ENCODE data around the gene TMEM139.
"Not testable (repeated sequence)": the region's sequence is repeated elsewhere in the genome, so short reads cannot be mapped to it uniquely, and the experiment has no call there.

Gene TMEM139

DNA sequence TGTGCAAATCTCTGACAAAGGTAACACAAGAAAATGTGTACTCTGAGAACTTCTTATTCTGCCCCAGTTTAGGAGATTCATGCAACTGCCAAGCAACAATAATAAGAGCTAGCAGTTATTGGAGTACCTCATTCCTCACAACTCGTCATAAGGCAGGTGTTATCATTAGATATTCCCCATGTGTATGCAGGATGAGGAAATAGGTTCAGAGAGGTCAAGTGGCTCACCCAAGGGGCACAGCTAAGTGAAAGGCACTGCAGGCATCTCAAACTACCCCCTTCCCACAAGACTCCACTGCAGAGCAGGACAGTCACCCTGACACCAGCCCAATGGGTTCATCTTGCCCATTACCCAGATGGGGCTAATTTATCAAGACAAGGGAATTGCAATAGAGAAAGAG is 22.9 kb upstream of the TMEM139 start:
- FAIRE-seq: no peak

DNA sequence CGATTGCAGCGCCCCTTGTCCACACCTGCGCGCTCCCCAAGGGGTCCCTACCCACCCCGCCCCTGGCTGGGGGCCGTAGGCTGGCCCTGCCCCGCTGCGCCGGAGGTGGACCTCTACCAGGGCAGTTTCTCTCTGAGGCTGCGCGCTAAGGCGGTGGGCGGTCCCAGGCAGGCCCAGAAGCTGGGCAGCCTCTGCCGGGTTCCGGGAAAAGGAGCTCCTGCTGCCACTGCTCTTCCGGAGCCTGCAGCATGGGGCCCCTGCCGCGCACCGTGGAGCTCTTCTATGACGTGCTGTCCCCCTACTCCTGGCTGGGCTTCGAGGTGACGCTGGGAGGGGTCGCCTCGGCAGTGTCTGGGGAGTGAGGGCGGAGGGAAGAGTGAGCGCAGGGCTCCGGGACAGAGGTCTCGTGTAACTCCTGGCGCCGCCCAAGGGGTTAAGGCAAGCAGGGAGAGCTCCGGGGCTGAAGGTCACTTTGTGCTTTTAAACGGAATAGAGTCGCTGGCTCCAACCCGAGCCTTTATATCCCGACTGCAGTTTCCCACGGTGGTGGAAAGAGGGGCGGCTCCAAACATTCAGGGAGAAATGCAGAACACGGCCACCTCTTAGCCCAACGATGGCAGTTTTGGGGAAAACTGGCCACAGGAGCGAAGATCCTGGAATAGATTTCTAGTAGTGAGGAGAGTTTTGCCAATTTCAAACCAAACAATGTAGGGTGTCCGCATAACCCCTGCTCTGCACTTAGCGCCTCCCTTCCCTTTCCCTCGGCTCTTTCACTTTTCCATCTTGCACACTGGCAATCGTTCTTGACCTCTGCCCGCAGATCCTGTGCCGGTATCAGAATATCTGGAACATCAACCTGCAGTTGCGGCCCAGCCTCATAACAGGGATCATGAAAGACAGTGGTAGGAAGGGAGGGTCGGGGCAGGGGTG is 21.2 kb upstream of the TMEM139 start, which contains the start of gene GSTK1:
GSTK1 (plus strand) TSS at position 176 of the 930 bp plus-strand sequence; CDS start at position 249, 73 bp downstream.
- no peak for FAIRE-seq

DNA sequence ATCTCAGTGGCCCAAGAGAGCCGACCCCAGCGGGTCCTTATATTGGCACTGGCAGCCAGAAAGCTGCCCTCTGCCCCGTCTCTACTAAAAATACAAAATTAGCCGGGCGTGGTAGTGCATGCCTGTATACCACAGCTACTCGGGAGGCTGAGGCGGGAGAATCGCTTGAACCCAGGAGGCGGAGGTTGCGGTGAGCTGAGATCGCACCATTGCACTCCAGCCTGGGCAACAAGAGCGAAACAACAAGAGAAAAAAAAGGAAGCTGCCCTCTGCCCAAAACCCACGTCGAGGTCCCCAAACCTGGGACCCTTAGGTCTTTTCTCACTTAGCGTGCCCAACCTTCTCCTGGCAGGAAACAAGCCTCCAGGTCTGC is 20.6 kb upstream of the TMEM139 start:
- not testable (repeated sequence) for FAIRE-seq

DNA sequence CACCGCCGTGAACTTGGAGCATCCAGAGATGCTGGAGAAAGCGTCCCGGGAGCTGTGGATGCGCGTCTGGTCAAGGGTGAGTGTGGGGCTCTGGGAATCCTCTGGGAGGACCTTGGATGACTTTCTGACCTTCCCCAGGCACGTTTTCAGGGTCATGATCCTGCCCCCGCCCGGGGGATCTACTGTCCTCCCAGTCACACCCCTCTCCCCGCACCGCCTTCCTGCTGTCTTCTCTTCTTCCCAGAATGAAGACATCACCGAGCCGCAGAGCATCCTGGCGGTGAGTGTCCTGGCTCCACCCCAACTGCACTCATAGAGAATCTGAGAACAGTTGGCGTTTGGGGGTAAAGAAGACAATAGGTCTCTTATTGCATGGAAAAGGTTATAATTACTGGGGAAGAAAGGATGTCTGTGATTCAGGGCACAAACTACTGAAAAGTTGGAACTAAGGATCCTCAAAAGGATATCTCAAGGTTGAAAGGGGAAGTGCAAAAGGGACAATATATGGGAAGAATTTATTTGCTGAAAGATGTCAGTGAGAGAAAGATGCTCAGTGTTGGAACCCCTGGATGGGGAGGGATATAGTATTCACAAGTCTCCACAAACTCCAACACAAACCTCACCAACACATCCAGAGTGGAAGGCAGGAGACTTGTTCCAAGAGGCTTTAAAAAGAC is 19.6 kb upstream of the TMEM139 start:
- FAIRE-seq: no peak

DNA sequence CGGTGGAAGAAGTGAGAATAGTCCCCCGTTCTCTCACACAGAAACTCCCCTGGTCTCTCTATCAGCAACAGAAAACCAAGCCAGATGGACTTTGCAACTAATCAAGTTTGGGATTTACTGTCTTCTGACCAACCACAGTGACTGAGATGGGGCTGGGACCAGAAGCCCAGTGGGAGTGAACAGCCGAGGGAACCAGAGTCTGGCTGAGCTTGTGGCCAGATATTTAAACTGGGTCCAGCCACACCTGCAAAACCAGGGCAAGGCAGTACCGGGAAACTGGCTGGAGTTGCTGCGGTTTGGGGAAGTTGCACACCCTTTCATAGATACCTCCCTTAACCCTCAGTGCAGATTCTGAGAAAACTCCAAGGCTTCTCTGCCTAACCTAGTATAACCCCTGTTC is 15.5 kb upstream of the TMEM139 start:
- FAIRE-seq: no peak

DNA sequence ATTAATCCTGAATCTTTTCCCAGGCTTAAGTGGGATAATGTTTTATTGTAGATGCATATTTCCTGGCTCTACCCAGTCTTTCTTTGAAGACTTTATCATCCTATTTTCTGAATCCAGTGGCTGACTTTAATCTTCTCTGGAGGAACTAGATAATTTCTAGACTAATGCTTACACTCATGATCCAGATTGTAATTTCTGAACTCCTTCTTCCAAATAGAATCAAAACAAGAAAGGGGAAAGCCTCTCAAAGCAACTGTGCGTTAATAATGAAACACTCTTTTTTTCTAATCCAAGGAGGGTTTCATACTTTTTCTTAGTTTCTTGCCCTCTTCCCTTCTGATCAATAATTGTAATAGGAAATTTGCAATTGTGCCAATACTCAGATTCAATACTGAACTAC is 13.5 kb upstream of the TMEM139 start:
- no peak for FAIRE-seq

DNA sequence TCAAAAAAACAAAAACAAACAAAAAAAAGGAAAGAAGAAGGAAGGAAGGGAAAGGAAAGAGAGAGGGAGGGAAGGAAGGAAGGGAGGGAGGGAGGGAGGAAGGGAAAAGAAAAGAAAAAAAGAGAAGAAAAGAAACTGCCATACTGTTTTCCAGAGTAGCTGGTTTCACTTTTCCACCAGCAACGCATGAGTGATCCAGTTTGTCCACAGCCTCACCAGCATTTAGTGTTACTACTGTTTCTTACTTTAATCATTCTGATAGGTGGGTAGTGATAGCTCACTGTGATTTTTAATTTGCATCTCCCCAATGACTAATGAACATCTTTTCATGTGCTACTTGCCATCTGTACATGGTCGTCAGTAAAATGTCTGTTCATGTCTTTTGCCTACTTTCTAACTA is 11.9 kb upstream of the TMEM139 start:
- no peak for FAIRE-seq

DNA sequence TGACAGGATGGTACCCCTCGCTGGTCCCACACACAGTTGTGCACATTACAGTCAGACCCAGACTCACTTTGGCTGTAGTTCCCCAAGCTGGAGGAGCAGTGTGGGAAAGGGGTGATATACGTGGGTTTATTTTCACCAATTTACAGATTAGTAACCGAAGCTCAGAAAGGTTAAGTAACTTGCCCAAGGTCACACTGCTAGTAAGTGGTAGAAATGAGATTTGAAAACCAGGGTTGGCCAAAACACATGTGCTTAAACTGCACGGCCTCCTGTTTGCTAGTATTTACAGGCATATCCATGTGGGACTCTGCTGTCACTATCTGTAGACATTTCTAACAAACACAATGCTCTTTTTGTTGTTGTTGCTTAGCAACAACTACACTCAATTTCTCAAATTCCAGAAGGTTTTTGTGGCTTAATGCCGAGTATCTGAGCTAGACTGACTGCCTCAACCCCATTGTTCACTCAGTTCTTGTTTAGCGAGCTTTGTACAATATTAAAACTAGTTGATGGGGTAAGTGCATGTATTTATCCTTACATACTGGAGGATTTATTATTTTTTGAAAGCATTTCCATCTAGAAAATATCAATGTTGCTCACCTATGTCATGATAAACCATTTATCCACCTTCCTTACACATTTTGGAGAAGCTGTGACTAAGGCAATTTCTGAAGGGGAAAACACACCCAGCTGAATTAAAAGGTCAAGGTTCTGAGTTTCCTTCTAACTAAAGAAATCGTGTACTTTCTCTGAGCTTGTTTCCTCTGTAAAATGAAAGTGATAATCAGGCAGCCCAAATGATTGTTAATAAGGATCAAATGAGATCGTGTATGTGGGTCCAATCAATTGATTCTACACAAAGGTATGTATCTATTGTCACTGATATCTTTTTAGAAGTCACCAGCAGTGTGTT is 5.3 kb upstream of the TMEM139 start:
- FAIRE-seq: no peak

DNA sequence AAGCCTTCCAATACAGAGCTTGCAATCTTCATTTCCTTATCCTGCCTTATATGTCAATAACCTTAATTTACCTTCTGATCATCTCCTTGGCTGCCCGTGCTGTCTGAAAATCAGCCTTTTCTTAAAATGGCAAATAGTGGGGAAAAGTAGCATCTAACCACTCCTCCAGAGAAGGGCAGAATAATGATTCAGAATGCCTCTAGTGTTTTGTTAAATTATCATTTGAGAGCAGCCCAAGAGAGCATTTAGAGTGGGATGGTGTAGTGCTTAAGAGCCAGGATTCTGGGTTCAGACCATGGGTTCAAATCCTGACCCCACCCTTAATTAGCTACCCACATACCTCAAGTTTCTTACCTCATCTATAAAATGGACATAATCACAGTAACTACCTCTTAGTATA is 4.6 kb upstream of the TMEM139 start:
- FAIRE-seq: no peak

DNA sequence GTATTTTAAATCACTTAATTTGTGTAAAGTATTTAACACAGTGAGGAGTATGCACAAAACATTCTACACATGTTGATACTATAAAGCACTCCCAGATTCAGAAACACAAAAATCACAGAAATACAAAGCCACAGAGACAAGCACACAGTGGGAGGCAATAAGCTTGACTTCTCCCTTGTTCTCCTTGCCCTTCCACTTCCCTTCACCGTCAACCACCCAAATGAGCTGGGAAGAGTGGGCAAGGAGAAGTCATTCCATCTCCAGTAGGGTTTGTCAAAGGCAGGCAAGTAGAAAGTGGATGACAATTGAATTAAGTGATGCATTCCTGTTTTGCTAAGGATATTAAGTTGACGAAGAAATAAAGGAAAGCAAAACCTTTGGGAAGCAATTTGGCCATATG is 4.2 kb upstream of the TMEM139 start:
- FAIRE-seq: no peak

DNA sequence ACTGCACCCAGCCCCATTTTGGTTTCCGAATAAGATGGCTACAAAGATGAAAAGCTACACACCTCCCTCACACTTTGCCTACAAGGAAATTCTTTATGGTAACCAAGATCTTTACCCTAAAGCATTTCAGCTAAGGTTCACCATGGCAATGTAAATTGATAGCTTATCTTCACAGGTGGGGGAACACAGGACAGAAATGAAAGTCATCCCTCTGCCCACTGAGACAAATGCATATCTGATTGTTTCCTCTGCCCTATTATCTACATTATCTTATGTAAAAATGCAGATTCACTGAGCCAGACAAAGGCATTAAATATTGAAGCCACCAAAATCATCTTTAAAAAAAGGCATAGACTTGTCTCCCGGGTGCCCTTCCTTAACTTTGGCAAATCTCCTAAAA is 3.2 kb upstream of the TMEM139 start:
- FAIRE-seq: no peak

DNA sequence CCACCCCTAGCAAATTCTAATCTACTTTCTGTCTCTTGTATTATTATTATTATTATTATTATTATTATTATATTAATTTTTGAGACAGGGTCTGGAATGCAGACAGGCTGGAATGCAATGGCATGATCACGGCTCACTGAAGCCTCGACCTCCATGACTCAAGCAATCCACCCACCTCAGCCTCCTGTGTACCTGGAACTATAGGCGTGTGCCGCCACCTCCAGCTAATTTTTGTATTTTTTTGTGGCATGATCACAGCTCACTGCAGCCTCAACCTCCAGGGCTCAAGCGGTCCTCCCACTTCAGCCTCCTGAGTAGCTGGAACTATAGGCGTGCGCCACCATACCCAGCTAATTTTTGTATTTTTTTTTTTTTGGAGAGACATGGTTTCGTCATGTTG is 2.6 kb upstream of the TMEM139 start:
- FAIRE-seq: no peak

DNA sequence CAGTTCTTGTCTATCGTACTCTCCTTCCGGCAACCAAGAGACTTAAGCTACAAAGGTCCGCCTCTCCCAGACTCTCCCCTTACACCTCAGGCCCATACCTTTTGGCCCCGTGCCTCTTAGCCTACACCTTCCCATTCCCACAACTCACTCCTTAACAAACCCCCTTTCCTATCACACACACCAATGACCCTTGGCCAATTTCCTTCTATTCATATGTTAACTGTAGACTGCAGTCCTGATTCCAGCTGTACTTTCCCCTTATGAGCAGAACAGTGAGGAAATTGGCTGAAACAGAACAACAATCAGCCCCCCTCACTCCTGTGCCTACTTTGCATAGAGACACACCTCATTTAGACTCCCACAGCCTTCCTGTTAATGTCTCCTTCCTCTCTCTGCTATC is 1.4 kb upstream of the TMEM139 start:
- no peak for FAIRE-seq

DNA sequence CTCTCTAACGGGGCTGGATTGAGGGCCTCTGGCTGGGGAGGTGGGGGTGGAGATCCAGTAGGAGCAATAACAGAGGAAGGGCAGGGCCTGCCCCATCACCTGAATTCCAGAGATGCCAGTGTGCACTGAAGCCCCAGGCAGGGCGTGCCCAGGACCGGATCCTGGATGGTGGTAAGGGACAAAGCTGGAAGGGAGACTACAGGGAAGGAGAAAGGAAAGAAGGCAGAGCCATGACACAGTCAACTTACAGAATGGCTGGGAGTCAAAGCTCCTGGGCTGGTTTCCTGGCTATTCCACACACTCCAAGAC is 666 bp downstream of the TMEM139 start:
- no peak for FAIRE-seq

DNA sequence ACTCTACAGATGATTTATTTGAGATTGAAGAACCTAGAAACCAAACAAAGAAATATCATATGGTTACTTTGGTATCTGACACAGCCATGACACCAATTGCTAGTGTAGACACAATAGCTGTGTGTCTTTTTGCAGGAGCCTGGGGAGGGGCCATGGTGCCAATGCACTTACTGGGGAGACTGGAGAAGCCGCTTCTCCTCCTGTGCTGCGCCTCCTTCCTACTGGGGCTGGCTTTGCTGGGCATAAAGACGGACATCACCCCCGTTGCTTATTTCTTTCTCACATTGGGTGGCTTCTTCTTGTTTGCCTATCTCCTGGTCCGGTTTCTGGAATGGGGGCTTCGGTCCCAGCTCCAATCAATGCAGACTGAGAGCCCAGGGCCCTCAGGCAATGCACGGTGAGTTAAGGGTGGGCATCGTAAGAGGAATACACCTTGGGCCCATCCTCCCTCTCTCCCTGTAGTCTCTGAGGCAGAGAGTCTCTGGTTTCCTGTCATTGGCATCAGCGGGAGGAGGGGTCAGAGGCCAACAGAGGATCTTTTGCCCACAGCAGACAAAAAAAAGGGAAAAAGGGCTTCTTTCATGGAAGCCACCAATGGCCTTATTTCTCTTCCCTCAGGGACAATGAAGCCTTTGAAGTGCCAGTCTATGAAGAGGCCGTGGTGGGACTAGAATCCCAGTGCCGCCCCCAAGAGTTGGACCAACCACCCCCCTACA is 1.2 kb downstream of the TMEM139 start:
- FAIRE-seq: no peak

DNA sequence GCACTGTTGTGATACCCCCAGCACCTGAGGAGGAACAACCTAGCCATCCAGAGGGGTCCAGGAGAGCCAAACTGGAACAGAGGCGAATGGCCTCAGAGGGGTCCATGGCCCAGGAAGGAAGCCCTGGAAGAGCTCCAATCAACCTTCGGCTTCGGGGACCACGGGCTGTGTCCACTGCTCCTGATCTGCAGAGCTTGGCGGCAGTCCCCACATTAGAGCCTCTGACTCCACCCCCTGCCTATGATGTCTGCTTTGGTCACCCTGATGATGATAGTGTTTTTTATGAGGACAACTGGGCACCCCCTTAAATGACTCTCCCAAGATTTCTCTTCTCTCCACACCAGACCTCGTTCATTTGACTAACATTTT is 1.7 kb downstream of the TMEM139 start:
- FAIRE-seq: no peak

DNA sequence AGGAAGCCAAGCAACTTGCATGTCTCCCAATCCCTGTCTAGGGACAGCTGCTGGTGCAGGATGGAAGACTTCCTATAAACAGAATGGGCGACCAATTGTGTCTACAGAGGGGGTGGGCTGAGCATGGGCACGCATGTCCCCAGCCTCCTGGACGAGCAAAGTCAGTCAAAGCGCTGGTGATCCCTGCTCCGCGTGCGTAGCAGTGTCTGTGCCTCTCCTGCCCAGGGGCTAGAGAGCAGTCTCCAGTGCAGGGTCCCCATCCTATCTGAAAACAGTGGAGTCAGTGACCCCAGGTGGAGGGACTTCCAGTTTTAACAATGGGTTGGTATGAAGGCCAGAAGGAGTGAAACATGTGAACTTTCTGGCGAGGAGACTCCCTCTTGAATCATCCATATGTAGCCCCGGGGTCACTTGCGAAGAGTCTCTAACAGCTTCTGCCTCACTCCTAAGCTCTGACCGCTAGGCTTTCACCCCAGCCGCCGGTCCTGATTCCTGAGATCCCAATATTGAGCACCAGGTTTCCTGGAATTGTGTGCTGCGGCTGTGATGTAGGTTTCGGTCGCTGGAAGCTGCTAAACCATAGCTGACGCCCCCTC is 2.7 kb downstream of the TMEM139 start:
- no peak for FAIRE-seq

DNA sequence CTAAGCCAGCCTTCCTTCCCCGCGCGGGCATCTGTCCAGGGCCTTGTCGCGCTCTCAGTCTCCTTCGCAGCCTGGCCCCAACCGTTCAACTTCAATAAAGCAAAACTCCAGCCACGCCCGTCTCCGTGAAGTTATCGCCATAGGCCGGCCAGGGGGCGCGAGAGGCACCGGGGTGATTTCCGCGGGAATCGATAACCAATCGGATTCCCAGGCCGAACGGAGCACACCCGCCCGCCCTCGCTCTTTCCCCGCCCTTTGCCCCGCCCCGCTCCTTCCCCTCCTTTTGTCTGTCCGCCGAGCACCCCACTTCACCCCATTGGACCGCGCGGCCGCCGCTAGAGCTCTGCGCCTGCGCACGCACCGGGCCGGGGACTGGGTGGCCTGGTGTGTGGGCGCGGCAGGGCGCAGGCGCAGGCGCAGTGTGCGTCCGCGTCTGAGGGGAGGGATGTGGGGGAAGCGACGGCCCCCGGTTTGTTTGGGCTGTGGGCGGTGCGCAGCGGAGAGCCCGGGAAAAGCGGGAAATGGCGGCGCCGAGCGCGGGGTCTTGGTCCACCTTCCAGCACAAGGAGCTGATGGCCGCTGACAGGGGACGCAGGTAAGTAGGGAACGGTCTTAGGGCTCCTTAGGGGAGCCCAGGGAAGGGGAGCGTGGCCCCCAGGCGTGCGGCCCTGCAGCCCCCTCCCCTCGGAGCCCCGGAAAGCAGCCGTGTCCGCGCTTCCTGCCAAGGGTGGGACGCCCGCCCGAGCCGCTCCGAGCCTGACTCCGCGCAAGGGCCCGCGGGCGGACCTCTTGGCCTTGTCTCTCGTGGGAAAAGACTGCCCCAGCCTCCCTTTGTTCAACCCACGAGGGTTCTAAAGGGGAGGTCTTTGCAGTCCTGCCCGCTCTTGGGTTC is 3.4 kb downstream of the TMEM139 start, which contains the start of gene CASP2:
CASP2 (plus strand) TSS at position 417 of the 892 bp plus-strand sequence; CDS start at position 522, 105 bp downstream.
- FAIRE-seq: no peak

DNA sequence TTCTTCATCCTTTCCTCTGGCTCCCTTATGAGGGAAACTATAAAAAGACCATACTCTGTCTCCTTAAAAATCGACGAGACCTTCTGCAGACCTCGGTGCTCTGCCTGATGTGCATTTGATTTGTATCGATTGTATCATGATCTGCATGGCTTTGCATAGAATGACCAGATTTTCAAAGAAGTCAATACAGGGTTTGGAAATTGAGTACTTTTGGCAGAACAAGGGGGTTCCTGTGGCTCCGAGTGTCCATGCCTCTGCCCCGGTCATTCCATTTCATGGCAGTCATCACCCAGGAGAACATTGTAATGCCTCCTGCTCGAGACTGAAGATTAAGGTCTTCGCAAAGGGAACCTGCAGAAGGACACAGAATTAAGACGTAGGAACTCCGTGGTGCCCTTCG is 4.1 kb downstream of the TMEM139 start:
- FAIRE-seq: no peak

DNA sequence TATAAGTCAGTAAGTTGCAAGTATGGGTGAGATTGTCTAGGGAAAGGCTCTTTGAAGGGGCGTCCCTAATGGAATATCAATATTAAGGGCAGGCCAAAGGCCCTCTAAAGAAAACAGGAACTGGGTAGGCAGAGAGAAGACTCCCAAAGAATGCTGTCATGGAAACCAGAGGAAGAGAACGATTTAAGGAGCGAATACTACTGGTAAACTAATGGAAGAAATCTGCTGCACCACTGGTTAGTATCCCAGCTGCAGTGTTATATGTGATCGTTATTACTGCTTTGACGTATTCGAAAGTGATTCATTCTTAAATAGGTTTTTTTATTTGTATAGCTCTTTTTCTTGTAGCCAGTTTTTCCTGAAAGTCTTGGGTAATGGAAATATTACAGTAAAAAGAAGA is 4.7 kb downstream of the TMEM139 start:
- no peak for FAIRE-seq

DNA sequence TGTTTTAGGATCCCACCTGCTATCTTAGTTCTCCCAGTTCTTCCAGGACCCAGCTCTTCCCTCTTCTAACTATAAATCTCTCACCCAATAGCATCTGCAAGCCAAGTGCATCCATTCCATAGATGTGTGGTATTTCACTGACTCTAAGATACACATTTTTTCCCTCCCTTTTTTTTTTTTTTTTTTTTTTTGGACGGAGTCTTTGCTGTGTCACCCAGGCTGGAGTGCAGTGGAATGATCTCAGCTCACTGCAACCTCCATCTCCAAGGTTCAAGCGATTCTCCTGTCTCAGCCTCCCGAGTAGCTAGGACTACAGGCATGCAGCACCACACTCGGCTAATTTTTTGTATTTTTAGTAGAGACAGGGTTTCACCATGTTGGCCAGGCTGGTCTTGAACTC is 5.1 kb downstream of the TMEM139 start:
- not testable (repeated sequence) for FAIRE-seq
